Activated CD8-positive, alpha-beta T cell treated with anti-CD3 and anti-CD28 coated beads, Interleukin-2, amount 10 ng/mL, durations not matched to agents 7 days and 5 days (primary cell): ENCODE measurements around the gene ASPM. TPM values are rescaled to one million over a fixed set of nuclear protein-coding genes. Genes with fewer than 3 reads are reported as not detected.
A peak's percentile ranks its signal among the peaks of the same experiment; 100 is the strongest.

Experiments used
- ATAC-seq: fragments of 150-1000 bp; cut with Tn5 transposase; one replicate; pipeline ENCODE4 v1.10.0; 2021; ENCODE audit warnings: moderate library complexity
- CTCF ChIA-PET: fragments of 350-600 bp; sonication (Branson Sonifier 250); formaldehyde crosslinking; loops from one replicate; lab custom pipeline; 2021; ENCODE audit warnings: antibody characterized with exemption; lab: Charles Lee
- POLR2A ChIA-PET: fragments of 350-600 bp; sonication (Branson Sonifier 250); formaldehyde crosslinking; loops from one replicate; lab custom pipeline; 2021; ENCODE audit warnings: antibody characterized with exemption; lab: Charles Lee
- DNase-seq: peaks from one replicate; pipeline ENCODE4 v3.0.0-alpha.2; 2020
- H3K27ac Mint-ChIP-seq: one replicate; pipeline ENCODE4 v1.8.0; 2021; ENCODE audit warnings: mild to moderate bottlenecking, mixed read lengths
- H3K27me3 Mint-ChIP-seq: one replicate; pipeline ENCODE4 v1.8.0; 2021; ENCODE audit warnings: low read depth, mixed read lengths
- H3K36me3 Mint-ChIP-seq: one replicate; pipeline ENCODE4 v1.8.0; 2021; ENCODE audit warnings: low read depth, mixed read lengths
- H3K4me1 Mint-ChIP-seq: one replicate; pipeline ENCODE4 v1.8.0; 2021; ENCODE audit warnings: low read depth, mixed read lengths
- H3K4me3 Mint-ChIP-seq: one replicate; pipeline ENCODE4 v1.8.0; 2021; ENCODE audit warnings: mild to moderate bottlenecking, mixed read lengths
- H3K9me3 Mint-ChIP-seq: one replicate; pipeline ENCODE4 v1.8.0; 2022; ENCODE audit warnings: mixed read lengths; ENCODE audit not compliant: insufficient read depth
- total RNA-seq, 2 experiments: library from RNA; stranded (reverse); gene quantifications; one replicate each; pipeline ENCODE4 v1.2.3, GENCODE V29; 2021

ASPM gene, protein sequence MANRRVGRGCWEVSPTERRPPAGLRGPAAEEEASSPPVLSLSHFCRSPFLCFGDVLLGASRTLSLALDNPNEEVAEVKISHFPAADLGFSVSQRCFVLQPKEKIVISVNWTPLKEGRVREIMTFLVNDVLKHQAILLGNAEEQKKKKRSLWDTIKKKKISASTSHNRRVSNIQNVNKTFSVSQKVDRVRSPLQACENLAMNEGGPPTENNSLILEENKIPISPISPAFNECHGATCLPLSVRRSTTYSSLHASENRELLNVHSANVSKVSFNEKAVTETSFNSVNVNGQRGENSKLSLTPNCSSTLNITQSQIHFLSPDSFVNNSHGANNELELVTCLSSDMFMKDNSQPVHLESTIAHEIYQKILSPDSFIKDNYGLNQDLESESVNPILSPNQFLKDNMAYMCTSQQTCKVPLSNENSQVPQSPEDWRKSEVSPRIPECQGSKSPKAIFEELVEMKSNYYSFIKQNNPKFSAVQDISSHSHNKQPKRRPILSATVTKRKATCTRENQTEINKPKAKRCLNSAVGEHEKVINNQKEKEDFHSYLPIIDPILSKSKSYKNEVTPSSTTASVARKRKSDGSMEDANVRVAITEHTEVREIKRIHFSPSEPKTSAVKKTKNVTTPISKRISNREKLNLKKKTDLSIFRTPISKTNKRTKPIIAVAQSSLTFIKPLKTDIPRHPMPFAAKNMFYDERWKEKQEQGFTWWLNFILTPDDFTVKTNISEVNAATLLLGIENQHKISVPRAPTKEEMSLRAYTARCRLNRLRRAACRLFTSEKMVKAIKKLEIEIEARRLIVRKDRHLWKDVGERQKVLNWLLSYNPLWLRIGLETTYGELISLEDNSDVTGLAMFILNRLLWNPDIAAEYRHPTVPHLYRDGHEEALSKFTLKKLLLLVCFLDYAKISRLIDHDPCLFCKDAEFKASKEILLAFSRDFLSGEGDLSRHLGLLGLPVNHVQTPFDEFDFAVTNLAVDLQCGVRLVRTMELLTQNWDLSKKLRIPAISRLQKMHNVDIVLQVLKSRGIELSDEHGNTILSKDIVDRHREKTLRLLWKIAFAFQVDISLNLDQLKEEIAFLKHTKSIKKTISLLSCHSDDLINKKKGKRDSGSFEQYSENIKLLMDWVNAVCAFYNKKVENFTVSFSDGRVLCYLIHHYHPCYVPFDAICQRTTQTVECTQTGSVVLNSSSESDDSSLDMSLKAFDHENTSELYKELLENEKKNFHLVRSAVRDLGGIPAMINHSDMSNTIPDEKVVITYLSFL (N-terminal part only)
- 10 to 100 TPM; 87.5 to 87.9 TPM for total RNA-seq

DNA sequence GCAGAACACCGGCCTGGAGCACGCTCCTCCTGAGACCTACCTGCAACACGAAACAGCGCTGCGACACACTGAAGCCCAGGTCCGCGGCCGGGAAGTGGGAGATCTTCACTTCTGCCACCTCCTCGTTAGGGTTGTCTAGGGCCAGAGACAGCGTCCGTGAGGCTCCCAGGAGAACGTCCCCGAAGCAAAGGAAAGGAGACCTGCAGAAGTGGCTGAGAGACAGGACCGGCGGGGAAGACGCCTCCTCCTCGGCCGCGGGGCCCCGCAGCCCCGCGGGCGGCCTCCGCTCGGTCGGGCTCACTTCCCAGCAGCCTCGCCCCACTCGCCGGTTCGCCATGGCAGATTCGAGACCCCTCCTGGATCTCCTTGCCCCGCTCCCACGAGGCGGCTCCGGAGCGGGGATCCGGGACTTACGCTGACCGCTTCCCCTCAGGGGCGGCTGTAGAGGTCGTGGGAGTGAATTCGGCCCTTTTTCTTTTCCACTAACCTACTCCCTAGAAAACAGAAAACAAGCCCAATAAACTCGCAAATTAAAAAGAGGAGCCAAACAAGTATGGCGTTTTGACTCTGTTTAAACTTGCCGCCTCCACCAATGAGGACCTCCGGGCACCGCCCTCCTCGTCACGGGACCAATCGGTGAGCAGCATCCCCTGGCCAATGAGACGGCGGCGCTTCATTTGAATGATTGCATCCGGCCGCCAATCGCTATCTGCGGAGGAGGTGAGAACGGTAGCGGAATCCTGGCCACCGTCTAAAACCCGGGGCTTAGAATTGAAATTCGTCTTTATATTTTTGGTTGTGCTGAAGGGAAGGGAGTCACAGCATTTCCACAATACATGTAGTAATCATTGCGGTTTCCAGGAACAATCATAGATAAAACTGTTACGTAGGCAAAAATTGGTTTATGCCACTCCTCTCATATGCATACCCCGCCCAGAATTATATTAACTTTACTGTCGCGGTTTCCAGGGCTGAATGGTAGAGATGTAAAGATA is at the start of gene ASPM:
Gene ASPM (minus strand): TSS at position 569 of the 995 bp plus-strand sequence. CDS start 232 bp downstream, at position 337.
- ChIA-PET POLR2A (interaction anchor here (0.6 kb wide), 1 partner anchor 42 kb away, joined by 7 read pairs; no protein-coding TSS in a partner anchor), CTCF (interaction anchor here (1.7 kb wide), 1 partner anchor 34 kb away, joined by 5 read pairs; no protein-coding TSS in a partner anchor)
- peak within 1 kb of the TSS; percentile 98 for H3K27ac Mint-ChIP-seq
- peak; percentile 98 for DNase-seq
- no peaks in the 10 kb centered on the region for H3K27me3 Mint-ChIP-seq
- peaks cover 31% of the 10 kb centered on the region for H3K36me3 Mint-ChIP-seq
- ATAC-seq, result peak; percentile 99
- peak within 1 kb of the TSS; percentile 91 for H3K4me3 Mint-ChIP-seq
- no peaks in the 10 kb centered on the region for H3K9me3 Mint-ChIP-seq
- peaks cover 27% of the 10 kb centered on the region for H3K4me1 Mint-ChIP-seq

DNA sequence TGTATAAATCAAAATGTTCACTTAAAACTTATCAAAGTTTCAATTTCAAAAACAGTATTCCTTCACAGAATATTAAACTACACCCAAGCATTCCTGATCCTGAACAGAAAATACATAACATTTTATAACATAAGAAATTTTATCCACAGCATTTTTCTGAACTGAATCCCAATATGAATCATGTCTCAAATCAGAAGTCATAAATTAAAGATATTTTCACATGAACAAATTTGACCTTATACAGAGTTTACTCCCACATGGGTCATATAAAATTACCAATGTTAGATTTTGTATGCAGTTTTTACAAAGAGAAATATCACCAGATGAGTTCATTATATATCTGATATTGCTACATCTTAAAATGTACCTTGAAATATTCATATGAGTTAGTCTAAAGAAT is 48.6 kb upstream of the ASPM start:
- H3K4me3 Mint-ChIP-seq, result no peak overlapping the region
- peaks cover 38% of the 10 kb centered on the region for H3K4me1 Mint-ChIP-seq
- H3K9me3 Mint-ChIP-seq, result no peaks in the 10 kb centered on the region
- POLR2A ChIA-PET, result no interaction called here
- no peak overlapping the region for H3K27ac Mint-ChIP-seq
- H3K36me3 Mint-ChIP-seq, result peaks cover 17% of the 10 kb centered on the region
- CTCF ChIA-PET, result no interaction called here
- no peak for DNase-seq
- no peak for ATAC-seq
- no peaks in the 10 kb centered on the region for H3K27me3 Mint-ChIP-seq

DNA sequence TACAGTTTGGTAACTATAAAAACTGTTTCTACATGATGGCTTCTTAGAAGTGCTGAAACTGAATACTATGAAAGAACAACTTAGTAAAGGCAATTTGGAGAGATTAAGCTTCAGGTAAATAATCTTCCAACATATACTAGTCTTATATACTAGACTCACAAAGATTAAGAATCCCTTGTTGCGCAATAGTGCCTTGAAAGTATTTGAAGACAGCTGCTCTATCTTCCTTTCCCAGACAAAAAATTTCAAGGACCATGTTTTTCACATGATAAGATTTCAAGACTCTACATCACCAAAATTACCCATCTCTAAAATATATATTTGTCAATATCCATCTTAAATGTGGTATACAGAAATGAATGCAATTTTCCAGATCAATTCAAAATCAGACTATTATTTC is 37.7 kb upstream of the ASPM start:
- ATAC-seq, result no peak

DNA sequence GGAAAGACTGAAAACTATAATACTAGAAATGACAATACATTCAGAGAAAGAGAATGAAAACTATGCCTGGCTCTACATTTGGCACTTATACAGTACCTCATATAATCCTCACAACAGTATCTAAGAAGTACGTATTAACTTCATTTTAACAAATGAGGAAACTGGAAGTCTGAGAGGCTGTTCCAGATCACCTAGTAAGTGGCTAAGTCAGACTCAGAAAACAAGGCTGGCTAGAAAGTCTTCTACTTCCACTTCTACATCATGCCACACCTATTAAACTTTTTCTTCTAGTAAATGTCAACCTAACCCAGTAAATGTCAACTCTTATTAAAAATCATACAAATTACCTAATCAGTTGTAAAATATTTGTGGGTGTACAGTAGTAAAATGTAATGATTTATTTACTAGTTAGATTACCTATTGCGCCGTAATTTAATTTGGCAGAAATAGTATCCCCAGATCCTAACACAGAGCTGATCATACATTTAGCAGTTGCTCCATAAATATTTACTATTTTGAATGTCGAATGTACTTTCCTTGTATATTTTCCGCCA is 36.8 kb upstream of the ASPM start:
- H3K4me1 Mint-ChIP-seq, result no peaks in the 10 kb centered on the region
- POLR2A ChIA-PET, result no interaction called here
- ATAC-seq, result no peak
- H3K27me3 Mint-ChIP-seq, result no peaks in the 10 kb centered on the region
- DNase-seq, result no peak
- H3K9me3 Mint-ChIP-seq, result no peaks in the 10 kb centered on the region
- H3K27ac Mint-ChIP-seq, result no peak overlapping the region
- peaks cover 48% of the 10 kb centered on the region for H3K36me3 Mint-ChIP-seq
- CTCF ChIA-PET, result no interaction called here
- no peak overlapping the region for H3K4me3 Mint-ChIP-seq

More for the DNA sequence above, 37.7 kb upstream of the ASPM start:
- H3K27ac Mint-ChIP-seq, result no peak overlapping the region
- H3K9me3 Mint-ChIP-seq, result no peaks in the 10 kb centered on the region
- no peaks in the 10 kb centered on the region for H3K4me1 Mint-ChIP-seq
- no peak for DNase-seq
- ChIA-PET CTCF (interaction anchor here (1.6 kb wide), 1 partner anchor 152 kb away, joined by 6 read pairs; no protein-coding TSS in a partner anchor), POLR2A (no interaction called here)
- H3K27me3 Mint-ChIP-seq, result no peaks in the 10 kb centered on the region
- H3K4me3 Mint-ChIP-seq, result no peak overlapping the region
- H3K36me3 Mint-ChIP-seq, result peaks cover 47% of the 10 kb centered on the region

DNA sequence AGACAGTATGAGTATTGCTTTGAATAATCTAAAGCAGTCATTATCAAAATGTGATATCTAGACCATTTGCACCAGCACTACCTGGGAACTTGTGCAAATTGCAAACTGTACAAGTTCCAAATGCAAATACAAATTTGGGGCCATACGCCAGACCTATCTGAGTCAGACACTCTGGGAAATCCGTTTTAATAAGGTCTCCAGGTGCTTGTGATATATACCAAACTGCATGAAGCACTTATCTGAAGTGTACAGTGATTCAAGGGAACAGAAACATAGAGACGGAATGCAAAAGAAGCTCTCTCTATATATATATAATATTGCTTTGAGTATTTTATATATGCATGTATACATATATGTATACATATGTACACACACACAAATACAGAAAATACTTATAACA is 36.2 kb upstream of the ASPM start:
- DNase-seq, result no peak
- no peaks in the 10 kb centered on the region for H3K27me3 Mint-ChIP-seq
- no peaks in the 10 kb centered on the region for H3K9me3 Mint-ChIP-seq
- H3K36me3 Mint-ChIP-seq, result peaks cover 42% of the 10 kb centered on the region
- no peaks in the 10 kb centered on the region for H3K4me1 Mint-ChIP-seq
- ATAC-seq, result no peak
- H3K27ac Mint-ChIP-seq, result no peak overlapping the region
- ChIA-PET CTCF (interaction anchor here (1.2 to 1.3 kb wide), 2 partner anchors 31 to 174 kb away, joined by 4 to 6 read pairs; no protein-coding TSS in a partner anchor), POLR2A (no interaction called here)
- no peak overlapping the region for H3K4me3 Mint-ChIP-seq

DNA sequence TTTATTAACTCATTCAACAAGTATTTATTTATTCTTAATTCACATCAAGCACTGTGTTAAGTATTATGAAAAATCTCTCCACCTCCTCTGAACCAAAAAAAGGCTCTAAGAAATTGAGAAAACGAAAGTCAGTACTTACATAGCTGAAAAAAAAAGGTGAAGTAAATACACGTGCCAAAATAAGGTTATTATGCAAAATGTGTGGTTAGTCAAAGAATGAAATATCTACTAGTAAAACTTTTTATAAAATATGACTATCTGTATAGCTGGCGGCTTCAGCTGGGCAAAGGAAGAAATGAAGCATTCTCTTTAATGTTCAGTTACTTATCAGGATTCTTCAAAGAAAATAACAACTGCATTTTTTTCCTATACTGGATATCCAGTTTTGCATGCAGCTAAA is 35.5 kb upstream of the ASPM start:
- CTCF ChIA-PET, result interaction anchor here (1.2 to 1.3 kb wide), 3 partner anchors 30 to 175 kb away, joined by 4 to 6 read pairs (median 4); no protein-coding TSS in a partner anchor
- no peak for DNase-seq
- H3K4me1 Mint-ChIP-seq, result no peaks in the 10 kb centered on the region
- no peaks in the 10 kb centered on the region for H3K9me3 Mint-ChIP-seq
- ATAC-seq, result no peak
- H3K36me3 Mint-ChIP-seq, result peaks cover 41% of the 10 kb centered on the region
- POLR2A ChIA-PET, result no interaction called here
- no peak overlapping the region for H3K4me3 Mint-ChIP-seq
- no peak overlapping the region for H3K27ac Mint-ChIP-seq
- H3K27me3 Mint-ChIP-seq, result no peaks in the 10 kb centered on the region

DNA sequence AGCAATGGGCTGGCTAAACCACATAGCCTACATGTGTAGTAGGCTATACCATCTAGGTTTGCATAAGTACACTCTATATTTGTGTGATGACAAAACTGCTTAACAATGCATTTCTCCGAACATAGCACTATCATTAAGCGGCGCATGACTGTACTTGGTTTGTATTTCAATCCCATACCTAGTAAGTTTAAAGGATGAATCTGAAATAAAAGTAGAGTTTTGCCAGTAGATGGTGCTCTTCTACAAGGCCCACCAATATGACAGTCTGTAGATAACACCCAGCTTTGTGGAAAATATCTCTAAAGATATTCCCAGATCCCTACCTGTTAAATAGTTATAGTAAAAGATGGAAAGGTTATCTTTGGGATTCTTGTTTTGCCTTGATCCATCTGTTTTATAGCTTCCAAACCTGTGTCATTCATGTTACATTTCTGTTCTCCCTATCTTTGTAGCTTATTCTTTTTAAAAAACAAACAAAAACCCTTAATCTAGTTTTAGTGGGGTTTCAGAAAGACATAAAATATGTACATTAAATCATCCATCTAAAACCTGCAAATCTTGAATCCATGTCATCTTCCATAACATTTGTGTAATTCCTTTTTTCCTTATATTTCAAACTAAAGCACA is 33.9 kb upstream of the ASPM start:
- Mint-ChIP-seq H3K27me3 (no peaks in the 10 kb centered on the region), H3K36me3 (peaks cover 30% of the 10 kb centered on the region), H3K4me1 (no peaks in the 10 kb centered on the region), H3K9me3 (no peaks in the 10 kb centered on the region), H3K27ac (no peak overlapping the region), H3K4me3 (no peak overlapping the region)
- ChIA-PET POLR2A (interaction anchor here (0.6 kb wide), 1 partner anchor 945 kb away, joined by 3 read pairs; no protein-coding TSS in a partner anchor), CTCF (interaction anchor here (0.6 to 3.6 kb wide), 25 partner anchors 10 to 217 kb away, joined by 3 to 51 read pairs (median 4); no protein-coding TSS in a partner anchor)
- DNase-seq, result no peak
- peak; percentile 70 for ATAC-seq

DNA sequence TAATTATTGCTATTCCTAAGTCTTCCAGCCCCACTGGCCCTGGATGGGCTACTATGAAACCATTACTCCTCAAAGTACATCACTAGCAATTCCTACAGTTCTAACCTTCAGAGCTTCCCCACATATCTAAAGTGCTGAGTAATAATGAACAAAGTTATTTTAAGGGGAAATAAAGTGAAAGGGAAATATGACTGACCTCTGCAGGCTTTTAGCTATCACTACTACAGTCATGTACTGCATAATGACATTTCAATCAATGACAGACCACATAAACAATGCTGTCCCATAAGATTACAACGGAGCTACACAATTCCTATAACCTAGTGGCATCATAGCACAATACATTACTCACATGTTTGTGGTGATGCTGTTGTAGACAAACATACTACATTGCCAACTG is 32.5 kb upstream of the ASPM start:
- ChIA-PET CTCF (interaction anchor here (1.1 to 3.6 kb wide), 7 partner anchors 11 to 178 kb away, joined by 3 to 51 read pairs (median 11); no protein-coding TSS in a partner anchor), POLR2A (no interaction called here)
- H3K4me1 Mint-ChIP-seq, result no peaks in the 10 kb centered on the region

DNA sequence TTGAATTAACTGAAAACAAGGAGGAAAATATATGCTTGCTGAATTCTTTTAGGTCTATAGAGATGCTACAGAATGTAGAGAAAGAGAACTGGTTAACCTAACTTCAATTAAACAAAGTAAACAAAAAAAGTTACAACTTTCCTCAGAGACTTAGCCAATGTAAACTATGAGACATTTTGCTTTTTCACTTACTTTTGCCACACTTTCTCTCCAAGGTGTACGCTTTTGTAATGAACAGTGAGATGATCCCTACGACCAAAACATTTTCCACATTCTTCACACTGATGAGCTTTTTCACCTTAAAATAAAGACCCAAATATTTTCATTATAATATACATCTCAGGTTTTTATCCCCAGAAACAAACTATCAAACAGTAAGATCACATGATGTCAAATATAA is 28.3 kb upstream of the ASPM start:
- Mint-ChIP-seq H3K27ac (no peak overlapping the region), H3K4me1 (no peaks in the 10 kb centered on the region), H3K4me3 (no peak overlapping the region), H3K36me3 (peaks cover 36% of the 10 kb centered on the region), H3K27me3 (no peaks in the 10 kb centered on the region), H3K9me3 (no peaks in the 10 kb centered on the region)
- no peak for DNase-seq
- ATAC-seq, result no peak
- ChIA-PET CTCF (no interaction called here), POLR2A (no interaction called here)

More for the DNA sequence above, 32.5 kb upstream of the ASPM start:
- Mint-ChIP-seq H3K27ac (no peak overlapping the region), H3K27me3 (no peaks in the 10 kb centered on the region), H3K9me3 (no peaks in the 10 kb centered on the region), H3K4me3 (no peak overlapping the region), H3K36me3 (peaks cover 32% of the 10 kb centered on the region)
- ATAC-seq (no peak), DNase-seq (no peak)
